ENCODE measurements around the gene AHI1.
"Not testable (repeated sequence)": the region's sequence is repeated elsewhere in the genome, so short reads cannot be mapped to it uniquely, and the experiment has no call there.

AHI1 gene

DNA sequence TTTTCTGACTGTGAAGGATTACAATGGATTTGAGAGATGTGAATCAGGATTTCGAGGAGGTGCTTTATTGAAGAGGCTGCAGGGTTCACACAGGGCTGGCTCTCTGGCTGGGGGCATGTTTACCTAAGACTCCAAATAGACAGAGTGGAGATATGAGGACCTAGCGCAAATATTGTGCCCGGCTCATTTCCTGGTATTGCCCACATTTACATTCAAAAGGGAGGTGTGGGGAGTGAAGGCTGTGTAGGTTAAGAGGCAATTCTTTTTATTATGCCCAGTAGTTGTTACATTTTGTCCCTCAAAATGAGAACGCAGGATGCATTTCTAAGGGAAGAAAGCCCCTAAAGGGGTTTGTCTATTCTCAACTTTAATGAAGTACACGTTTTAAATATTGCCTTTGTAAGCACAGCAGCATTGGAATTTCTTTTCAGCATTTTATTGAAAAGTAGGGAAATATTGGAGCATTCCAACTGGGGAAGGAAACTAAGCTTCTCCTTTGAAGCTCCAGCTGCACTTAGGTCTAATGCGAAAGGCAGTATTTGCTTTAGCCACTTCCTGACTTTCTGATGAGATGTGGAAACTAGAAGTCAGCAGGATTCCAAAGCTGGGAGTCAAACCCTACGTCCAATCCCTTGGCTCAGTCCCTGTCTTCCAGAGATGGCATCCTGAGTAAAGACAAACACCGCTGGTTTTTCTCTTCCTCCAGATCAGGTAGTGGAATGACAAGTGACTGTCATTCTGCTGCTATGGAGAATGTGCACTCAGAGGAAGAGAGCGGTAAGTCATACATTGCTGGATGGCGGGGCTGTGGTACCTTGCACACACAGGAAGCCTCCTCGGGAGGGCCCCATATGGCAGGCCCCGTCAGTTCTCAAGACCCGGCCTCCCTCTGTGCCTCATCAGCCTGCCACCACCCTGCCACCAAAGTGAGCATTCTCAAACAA is 245.8 kb downstream of the AHI1 start:
- TF ChIP-seq, protein P1, sequence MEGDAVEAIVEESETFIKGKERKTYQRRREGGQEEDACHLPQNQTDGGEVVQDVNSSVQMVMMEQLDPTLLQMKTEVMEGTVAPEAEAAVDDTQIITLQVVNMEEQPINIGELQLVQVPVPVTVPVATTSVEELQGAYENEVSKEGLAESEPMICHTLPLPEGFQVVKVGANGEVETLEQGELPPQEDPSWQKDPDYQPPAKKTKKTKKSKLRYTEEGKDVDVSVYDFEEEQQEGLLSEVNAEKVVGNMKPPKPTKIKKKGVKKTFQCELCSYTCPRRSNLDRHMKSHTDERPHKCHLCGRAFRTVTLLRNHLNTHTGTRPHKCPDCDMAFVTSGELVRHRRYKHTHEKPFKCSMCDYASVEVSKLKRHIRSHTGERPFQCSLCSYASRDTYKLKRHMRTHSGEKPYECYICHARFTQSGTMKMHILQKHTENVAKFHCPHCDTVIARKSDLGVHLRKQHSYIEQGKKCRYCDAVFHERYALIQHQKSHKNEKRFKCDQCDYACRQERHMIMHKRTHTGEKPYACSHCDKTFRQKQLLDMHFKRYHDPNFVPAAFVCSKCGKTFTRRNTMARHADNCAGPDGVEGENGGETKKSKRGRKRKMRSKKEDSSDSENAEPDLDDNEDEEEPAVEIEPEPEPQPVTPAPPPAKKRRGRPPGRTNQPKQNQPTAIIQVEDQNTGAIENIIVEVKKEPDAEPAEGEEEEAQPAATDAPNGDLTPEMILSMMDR (conservative IDR thresholded peaks at IDR 0.05; ENCODE audit: low read depth, low read length): no peak
- H3K4me3 ChIP-seq (ENCODE audit: low read depth, low read length): no peak overlapping the region
- DNase-seq (ENCODE audit: low read depth): peak; percentile 43

DNA sequence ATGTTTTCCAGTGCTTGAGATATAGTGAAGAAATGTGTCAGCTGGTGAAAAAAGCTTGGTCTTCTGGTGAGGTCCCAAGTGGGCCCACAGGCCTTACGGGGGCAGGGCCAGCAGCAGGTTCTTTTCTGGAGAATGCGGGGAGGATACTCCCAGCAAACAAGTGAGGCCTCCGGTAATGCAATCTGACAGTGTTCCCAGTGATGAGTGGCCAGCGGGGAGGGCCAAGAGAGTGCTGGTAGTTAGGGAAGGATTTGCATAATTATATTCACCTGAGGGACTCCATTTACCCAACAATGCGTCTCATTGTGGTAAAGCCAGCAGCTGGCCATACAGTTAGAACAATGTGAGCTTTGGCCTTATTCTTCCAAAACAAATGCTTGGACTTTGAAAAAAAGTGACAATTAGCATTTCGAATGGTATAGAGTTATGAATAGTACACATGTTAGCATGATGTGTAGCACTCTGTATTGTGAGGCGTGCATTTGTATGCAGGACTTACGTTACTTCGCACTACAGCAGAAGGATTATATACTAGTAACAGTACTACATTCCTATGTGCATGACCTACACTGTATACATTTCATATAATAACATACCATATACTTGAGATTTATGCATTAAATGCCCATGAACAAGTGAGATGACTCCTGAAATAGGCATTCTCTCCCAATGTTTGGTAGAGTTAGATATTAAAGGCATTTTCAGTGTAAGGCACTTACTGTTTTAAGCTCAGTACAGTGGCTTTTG is 246.6 kb downstream of the AHI1 start:
- no peak for DNase-seq (ENCODE audit: low read depth)
- H3K4me3 ChIP-seq (ENCODE audit: low read depth, low read length): no peak overlapping the region
- TF ChIP-seq, protein P1 (conservative IDR thresholded peaks at IDR 0.05; ENCODE audit: low read depth, low read length): no peak

- TF ChIP-seq, protein P1 (conservative IDR thresholded peaks at IDR 0.05; ENCODE audit: low read depth, low read length): no peak
- H3K4me3 ChIP-seq (ENCODE audit: low read depth, low read length): no peak overlapping the region
- DNase-seq (ENCODE audit: low read depth): no peak
Measured at GRCh38 chr6:135250234-135250633, 247.3 kb downstream of the AHI1 start.

GRCh38 chr6:135246412-135247012 is 251.0 kb downstream of the AHI1 start:
- H3K4me3 ChIP-seq (ENCODE audit: low read depth, low read length); DNase-seq (ENCODE audit: low read depth): not testable (repeated sequence)

GRCh38 chr6:135244805-135245204 is 252.7 kb downstream of the AHI1 start:
- no peak overlapping the region for H3K4me3 ChIP-seq (ENCODE audit: low read depth, low read length)
- DNase-seq (ENCODE audit: low read depth): no peak
- TF ChIP-seq, protein P1 (conservative IDR thresholded peaks at IDR 0.05; ENCODE audit: low read depth, low read length): no peak

GRCh38 chr6:135243871-135244796 is 253.4 kb downstream of the AHI1 start:
- no peak for DNase-seq (ENCODE audit: low read depth)
- TF ChIP-seq, protein P1 (conservative IDR thresholded peaks at IDR 0.05; ENCODE audit: low read depth, low read length): no peak
- no peak overlapping the region for H3K4me3 ChIP-seq (ENCODE audit: low read depth, low read length)

Data from choroid plexus epithelial cell (primary cell).